HFFc6 (cell line): ENCODE data around the gene ST6GAL1. TPM values are rescaled to one million over a fixed set of nuclear protein-coding genes. Genes with fewer than 3 reads are reported as not detected.

ENCODE experiments used
- DNase-seq: peaks from one replicate; pipeline ENCODE4 v3.0.0-alpha.2; 2018
- H3K27ac Mint-ChIP-seq: 2 replicates; pipeline ENCODE4 v1.8.0; 2020; ENCODE audit warnings: mild to moderate bottlenecking, mixed read lengths
- H3K27me3 Mint-ChIP-seq: 2 replicates; pipeline ENCODE4 v1.8.0; 2021; ENCODE audit warnings: mild to moderate bottlenecking, moderate library complexity, mixed read lengths; ENCODE audit not compliant: insufficient read depth
- H3K36me3 Mint-ChIP-seq: 2 replicates; pipeline ENCODE4 v1.8.0; 2021; ENCODE audit warnings: low read depth, mixed read lengths
- H3K4me1 Mint-ChIP-seq: 2 replicates; pipeline ENCODE4 v1.8.0; 2020; ENCODE audit warnings: low read depth, mixed read lengths
- H3K4me3 Mint-ChIP-seq: 2 replicates; pipeline ENCODE4 v1.8.0; 2020; ENCODE audit warnings: mild to moderate bottlenecking, moderate library complexity, mixed read lengths
- H3K9me3 Mint-ChIP-seq: 2 replicates; pipeline ENCODE4 v1.8.0; 2020; ENCODE audit warnings: mild to moderate bottlenecking, mixed read lengths
- total RNA-seq, 6 experiments: library from RNA; stranded (reverse); fragmentation: NEBNext Ultra II Directional; extraction: Animal tissue kit (Norgen Biotek cat#: 25700); gene quantifications; 2 replicates in 1 of 6; 3 replicates in 5 of 6; pipeline ENCODE4 v1.2.3, GENCODE V29; 2021
- TF ChIP-seq, protein P1 (sequence below): fragments of 200-600 bp; sonication (generic); IDR thresholded peaks from 2 replicates; pipeline ENCODE4 v1.5.0; 2021; ENCODE audit warnings: antibody characterized with exemption, mild to moderate bottlenecking

ST6GAL1 gene
- total RNA-seq, 6 experiments from 2014 or later: 0.88 to 2.6 (median 1.9) TPM

GRCh38 chr3:186942168-186942567, 11.8 kb downstream of the ST6GAL1 start:
- Mint-ChIP-seq H3K27me3 (peaks cover 23% of the 10 kb centered on the region), H3K4me1 (no peaks in the 10 kb centered on the region), H3K27ac (no peak overlapping the region)

GRCh38 chr3:186945255-186945823, 15.0 kb downstream of the ST6GAL1 start:
- no peak overlapping the region for H3K27ac Mint-ChIP-seq
- H3K36me3 Mint-ChIP-seq: no peaks in the 10 kb centered on the region
- no peak for DNase-seq
- peaks cover 11% of the 10 kb centered on the region for H3K4me1 Mint-ChIP-seq
- peaks cover 24% of the 10 kb centered on the region for H3K27me3 Mint-ChIP-seq
- H3K9me3 Mint-ChIP-seq: no peaks in the 10 kb centered on the region
- TF ChIP-seq, protein P1, sequence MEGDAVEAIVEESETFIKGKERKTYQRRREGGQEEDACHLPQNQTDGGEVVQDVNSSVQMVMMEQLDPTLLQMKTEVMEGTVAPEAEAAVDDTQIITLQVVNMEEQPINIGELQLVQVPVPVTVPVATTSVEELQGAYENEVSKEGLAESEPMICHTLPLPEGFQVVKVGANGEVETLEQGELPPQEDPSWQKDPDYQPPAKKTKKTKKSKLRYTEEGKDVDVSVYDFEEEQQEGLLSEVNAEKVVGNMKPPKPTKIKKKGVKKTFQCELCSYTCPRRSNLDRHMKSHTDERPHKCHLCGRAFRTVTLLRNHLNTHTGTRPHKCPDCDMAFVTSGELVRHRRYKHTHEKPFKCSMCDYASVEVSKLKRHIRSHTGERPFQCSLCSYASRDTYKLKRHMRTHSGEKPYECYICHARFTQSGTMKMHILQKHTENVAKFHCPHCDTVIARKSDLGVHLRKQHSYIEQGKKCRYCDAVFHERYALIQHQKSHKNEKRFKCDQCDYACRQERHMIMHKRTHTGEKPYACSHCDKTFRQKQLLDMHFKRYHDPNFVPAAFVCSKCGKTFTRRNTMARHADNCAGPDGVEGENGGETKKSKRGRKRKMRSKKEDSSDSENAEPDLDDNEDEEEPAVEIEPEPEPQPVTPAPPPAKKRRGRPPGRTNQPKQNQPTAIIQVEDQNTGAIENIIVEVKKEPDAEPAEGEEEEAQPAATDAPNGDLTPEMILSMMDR: no peak
- H3K4me3 Mint-ChIP-seq: no peak overlapping the region

More at GRCh38 chr3:186942168-186942567, 11.8 kb downstream of the ST6GAL1 start:
- Mint-ChIP-seq H3K4me3 (no peak overlapping the region), H3K36me3 (no peaks in the 10 kb centered on the region), H3K9me3 (no peaks in the 10 kb centered on the region)
- DNase-seq: no peak
- TF ChIP-seq, protein P1: no peak

DNA sequence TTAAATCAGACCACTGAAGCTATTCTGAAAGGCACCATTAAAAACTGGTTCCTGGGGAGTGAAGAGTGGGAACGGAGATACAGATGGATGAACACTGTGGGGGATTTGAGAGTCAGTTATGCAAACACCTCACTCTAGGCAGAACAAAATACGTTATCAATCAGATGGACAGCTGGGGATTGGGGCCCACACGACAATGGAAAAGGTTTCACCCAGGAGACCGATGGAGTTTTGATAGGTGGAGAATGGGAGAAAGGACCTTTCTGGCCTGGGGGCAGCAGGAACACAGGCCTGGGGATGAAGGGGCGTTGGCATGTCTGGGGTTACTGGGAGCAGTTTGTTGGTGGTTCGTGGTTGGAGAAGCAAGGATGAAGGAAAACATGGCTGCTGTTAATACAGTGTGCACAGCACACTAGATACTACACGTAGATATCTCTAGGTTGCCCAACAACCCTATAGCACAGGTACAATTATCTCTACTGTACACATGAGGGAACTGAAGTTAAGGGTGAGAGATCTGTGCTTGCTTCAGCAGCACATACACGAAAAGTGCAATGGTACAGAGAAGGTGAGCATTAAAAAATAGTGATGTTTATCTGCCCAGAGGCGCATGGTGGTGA, 16.5 kb downstream of the ST6GAL1 start:
- Mint-ChIP-seq H3K27ac (no peak overlapping the region), H3K36me3 (no peaks in the 10 kb centered on the region), H3K4me1 (peaks cover 11% of the 10 kb centered on the region), H3K9me3 (no peaks in the 10 kb centered on the region), H3K4me3 (no peak overlapping the region), H3K27me3 (peaks cover 18% of the 10 kb centered on the region)
- DNase-seq: no peak
- TF ChIP-seq, protein P1: no peak

DNA sequence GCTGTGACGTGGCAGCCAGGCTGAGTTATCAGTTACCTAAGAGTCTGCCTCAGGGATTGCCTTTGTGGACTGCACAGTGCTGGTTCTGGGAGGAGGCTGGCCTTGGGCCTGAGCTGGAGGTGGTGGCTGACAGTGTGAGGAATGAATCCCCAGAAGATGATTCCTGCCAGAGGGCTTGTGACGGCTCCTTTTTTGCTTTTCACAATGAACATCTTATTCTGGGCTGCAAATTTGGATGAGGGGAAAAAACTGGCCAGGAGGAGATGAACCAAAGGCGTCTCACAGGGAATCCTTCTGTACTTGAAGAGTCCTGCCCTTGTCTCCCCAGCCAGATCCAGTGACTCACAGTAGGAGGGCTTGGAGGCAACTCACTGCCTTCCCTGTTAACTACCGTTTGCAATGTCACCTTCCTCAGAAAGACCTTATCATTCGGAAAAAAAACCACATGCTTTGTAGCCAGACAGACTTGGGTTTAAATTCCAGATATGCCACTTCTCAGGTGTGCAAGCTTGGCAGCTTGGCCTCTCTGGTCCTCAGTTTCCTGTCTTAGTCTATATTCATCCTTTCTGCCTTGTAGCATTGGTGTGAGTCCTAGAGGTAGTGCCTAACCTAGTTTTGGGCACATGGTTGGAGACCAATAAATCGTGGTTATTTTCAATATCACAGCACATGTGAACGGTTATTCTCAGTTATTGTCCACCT, 19.1 kb downstream of the ST6GAL1 start:
- H3K9me3 Mint-ChIP-seq: peaks cover 8% of the 10 kb centered on the region; the same call in 1 of the 2 replicates
- H3K27ac Mint-ChIP-seq: no peak overlapping the region
- TF ChIP-seq, protein P1: no peak
- DNase-seq: no peak
- peaks cover 9% of the 10 kb centered on the region; the same call in 1 of the 2 replicates for H3K36me3 Mint-ChIP-seq
- H3K4me3 Mint-ChIP-seq: no peak overlapping the region
- peaks cover 24% of the 10 kb centered on the region for H3K4me1 Mint-ChIP-seq
- H3K27me3 Mint-ChIP-seq: peaks cover 15% of the 10 kb centered on the region

DNA sequence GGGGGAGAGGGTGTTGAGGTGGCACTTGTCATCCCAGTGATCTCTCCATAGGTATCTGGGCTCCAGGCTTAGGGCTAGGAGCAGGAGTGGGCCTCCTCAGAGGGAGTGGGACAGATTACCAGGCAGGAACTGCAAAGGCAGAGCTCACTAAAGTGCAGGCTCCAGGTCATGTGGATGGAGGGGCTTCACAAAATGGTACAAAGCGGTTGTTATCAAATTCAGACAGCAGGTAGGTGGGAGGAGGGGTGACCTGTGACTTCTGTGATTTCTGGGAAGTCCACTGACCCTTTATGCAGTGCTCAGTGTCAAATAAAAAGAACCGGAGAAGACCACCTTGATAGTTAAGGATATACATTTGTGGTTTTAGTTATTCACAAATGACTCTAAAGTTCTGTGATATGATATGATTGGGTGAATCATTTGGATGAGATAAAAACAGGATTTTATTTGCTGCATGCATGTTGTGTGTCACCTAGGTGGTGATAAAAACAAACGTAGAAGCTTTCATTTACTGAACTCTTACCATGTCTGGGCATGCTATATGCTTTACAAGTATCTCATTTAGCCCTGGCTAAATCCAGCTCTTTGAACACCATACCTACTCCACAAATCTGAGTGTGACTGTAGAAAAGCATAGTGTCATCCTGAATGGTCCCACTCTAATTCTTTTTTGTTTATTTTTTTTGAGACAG, 20.2 kb downstream of the ST6GAL1 start:
- peaks cover 8% of the 10 kb centered on the region; the same call in 1 of the 2 replicates for H3K9me3 Mint-ChIP-seq
- TF ChIP-seq, protein P1: no peak
- H3K4me1 Mint-ChIP-seq: peaks cover 24% of the 10 kb centered on the region
- no peak overlapping the region for H3K27ac Mint-ChIP-seq
- H3K4me3 Mint-ChIP-seq: no peak overlapping the region
- H3K27me3 Mint-ChIP-seq: peaks cover 7% of the 10 kb centered on the region
- peaks cover 9% of the 10 kb centered on the region; the same call in 1 of the 2 replicates for H3K36me3 Mint-ChIP-seq
- DNase-seq: no peak
